Colonic mucosa (tissue), 4 donors: ENCODE data around the gene LAGE3. TPM values are rescaled to one million over a fixed set of nuclear protein-coding genes. Genes with fewer than 3 reads are reported as not detected.

Source experiments
- DNase-seq: peaks from one replicate; pipeline ENCODE4 v3.0.0-alpha.2; 2020
- H3K27ac ChIP-seq: fragments of 200-600 bp; one replicate; pipeline ENCODE4 v1.8.0; 2021
- H3K27me3 ChIP-seq: fragments of 200-600 bp; one replicate; pipeline ENCODE4 v1.8.0; 2021
- H3K36me3 ChIP-seq: fragments of 200-600 bp; one replicate; pipeline ENCODE4 v1.8.0; 2021
- H3K4me1 ChIP-seq: fragments of 200-600 bp; one replicate; pipeline ENCODE4 v1.8.0; 2021; ENCODE audit warnings: mild to moderate bottlenecking
- H3K4me3 ChIP-seq: fragments of 200-600 bp; one replicate; pipeline ENCODE4 v1.8.0; 2021
- H3K9ac ChIP-seq, 2 donors: one replicate each; pipeline ENCODE4 v1.7.0; 2013; ENCODE audit warnings: control low read depth in 2 of 2, low read depth in 2 of 2, low read length in 2 of 2
- H3K9me3 ChIP-seq: fragments of 200-600 bp; one replicate; pipeline ENCODE4 v1.8.0; 2021
- CTCF ChIP-seq: fragments of 200-600 bp; IDR thresholded peaks from one replicate; pipeline ENCODE4 v1.8.0; 2022; ENCODE audit warnings: antibody characterized with exemption, mild to moderate bottlenecking
- intact Hi-C: fragments of 100-400 bp; cut with DNase I; formaldehyde crosslinking; loops from one replicate; pipeline ENCODE4 v1.14.1; 2022
- total RNA-seq, 2 donors: library from RNA; stranded (reverse); fragmentation: NEBNext Ultra II Directional in 1 of 2; extraction: Animal tissue kit (Norgen Biotek cat#: 25700) in 1 of 2; gene quantifications; one replicate each; pipeline ENCODE4 v1.2.1, GENCODE V29; 2021
- donor health status: healthy.
- donor health status: DM: no; HTN: no; CAD: no.
- donor health status: DM: no; HTN: no; CAD: no.

The LAGE3 gene
- total RNA-seq, 2 donors from 2014 or later: 10.0 to 35.3 TPM

GRCh38 chrX:154517101-154517781 is 38.2 kb upstream of the LAGE3 start:
- Histone ChIP-seq H3K9ac (peak overlapping the region; percentile 54 to 84), H3K4me1 (no peaks in the 10 kb centered on the region), H3K36me3 (no peaks in the 10 kb centered on the region), H3K27me3 (no peaks in the 10 kb centered on the region), H3K9me3 (no peaks in the 10 kb centered on the region), H3K4me3 (peak overlapping the region; percentile 18), H3K27ac (peak overlapping the region; percentile 86)
- intact Hi-C loops: no loop called here
- peak; percentile 70 for DNase-seq
- TF ChIP-seq CTCF: no peak

GRCh38 chrX:154516656-154517100 is 37.6 kb upstream of the LAGE3 start:
- H3K36me3 ChIP-seq: no peaks in the 10 kb centered on the region
- intact Hi-C loops: no loop called here
- DNase-seq: peak; percentile 41
- no peaks in the 10 kb centered on the region for H3K4me1 ChIP-seq
- H3K27ac ChIP-seq: peak overlapping the region; percentile 86
- no peak for TF ChIP-seq CTCF
- H3K27me3 ChIP-seq: no peaks in the 10 kb centered on the region
- peak overlapping the region; percentile 72 to 84 for H3K9ac ChIP-seq
- H3K9me3 ChIP-seq: no peaks in the 10 kb centered on the region
- H3K4me3 ChIP-seq: peak overlapping the region; percentile 18

GRCh38 chrX:154515966-154516655 is 37.0 kb upstream of the LAGE3 start, which contains the start of gene FAM3A:
FAM3A (minus strand) TSS chrX:154516232; CDS start chrX:154515772, 460 bp downstream.
- Histone ChIP-seq H3K9ac (peak within 1 kb of the TSS; percentile 72 to 84), H3K4me3 (peak within 1 kb of the TSS; percentile 56), H3K27ac (peak within 1 kb of the TSS; percentile 88), H3K9me3 (no peaks in the 10 kb centered on the region), H3K27me3 (no peaks in the 10 kb centered on the region), H3K4me1 (no peaks in the 10 kb centered on the region), H3K36me3 (no peaks in the 10 kb centered on the region)
- intact Hi-C loops: no loop called here
- DNase-seq: peak; percentile 93
- no peak for TF ChIP-seq CTCF

- no peaks in the 10 kb centered on the region for H3K27me3 ChIP-seq
- H3K27ac ChIP-seq: peak overlapping the region; percentile 88
- H3K9ac ChIP-seq: peak overlapping the region; percentile 72 to 84
- intact Hi-C loops: no loop called here
- DNase-seq: peak; percentile 64
- H3K4me1 ChIP-seq: no peaks in the 10 kb centered on the region
- TF ChIP-seq CTCF: no peak
- no peaks in the 10 kb centered on the region for H3K9me3 ChIP-seq
- no peaks in the 10 kb centered on the region for H3K36me3 ChIP-seq
- peak overlapping the region; percentile 56 for H3K4me3 ChIP-seq
Measured at GRCh38 chrX:154515090-154515965, 36.2 kb upstream of the LAGE3 start.

GRCh38 chrX:154513716-154514115 is 34.6 kb upstream of the LAGE3 start:
- Histone ChIP-seq H3K36me3 (no peaks in the 10 kb centered on the region), H3K27ac (no peak overlapping the region), H3K4me1 (no peaks in the 10 kb centered on the region), H3K9me3 (no peaks in the 10 kb centered on the region), H3K27me3 (no peaks in the 10 kb centered on the region), H3K9ac (no peak overlapping the region), H3K4me3 (no peak overlapping the region)
- no peak for DNase-seq
- intact Hi-C loops: no loop called here
- no peak for TF ChIP-seq CTCF
